Measurements from ENCODE around the gene SIN3B.

SIN3B gene

DNA sequence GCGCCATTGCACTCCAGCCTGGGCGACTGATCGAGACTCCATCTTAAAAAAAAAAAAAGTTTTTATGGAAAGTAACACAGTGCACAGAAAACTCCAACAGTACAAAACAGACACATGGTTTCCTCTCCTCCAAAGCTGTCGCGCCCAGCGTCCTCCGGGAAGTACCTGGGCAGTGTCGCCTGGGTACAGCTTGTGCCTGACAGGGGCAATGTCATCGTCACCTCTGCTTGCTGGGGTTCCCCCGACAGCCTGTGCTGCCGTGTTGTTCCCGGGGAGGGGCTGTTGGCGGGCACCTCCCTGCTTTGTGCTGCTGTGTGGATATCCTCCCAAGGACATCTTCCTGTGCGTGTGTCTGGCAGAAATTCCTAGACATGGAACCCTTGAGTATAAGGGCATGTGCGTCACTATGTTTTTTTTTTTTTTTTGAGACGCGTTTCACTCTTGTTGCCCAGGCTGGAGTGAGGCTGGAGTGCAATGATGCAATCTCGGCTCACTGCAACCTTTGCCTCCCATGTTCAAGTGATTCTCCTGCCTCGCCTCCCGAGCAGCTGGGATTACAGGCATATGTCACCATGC is 57.2 kb downstream of the SIN3B start:
- TF ChIP-seq ZBTB7A (IDR thresholded peaks at IDR 0.05; ENCODE audit: low read depth): no peak
- no peak for TF ChIP-seq RAD21 (IDR thresholded peaks at IDR 0.05; ENCODE audit: low read depth)
- no peak for TF ChIP-seq YY1 (IDR thresholded peaks at IDR 0.05; ENCODE audit: low read depth)
- TF ChIP-seq TAF1 (IDR thresholded peaks at IDR 0.05; ENCODE audit: low read depth): no peak
- no peak for TF ChIP-seq FOXM1 (IDR thresholded peaks at IDR 0.05; ENCODE audit: borderline replicate concordance, low read depth)
- TF ChIP-seq, protein P1, sequence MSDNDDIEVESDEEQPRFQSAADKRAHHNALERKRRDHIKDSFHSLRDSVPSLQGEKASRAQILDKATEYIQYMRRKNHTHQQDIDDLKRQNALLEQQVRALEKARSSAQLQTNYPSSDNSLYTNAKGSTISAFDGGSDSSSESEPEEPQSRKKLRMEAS (IDR thresholded peaks at IDR 0.05): no peak
- no peak for TF ChIP-seq EP300 (IDR thresholded peaks at IDR 0.05; ENCODE audit: borderline replicate concordance)
- TF ChIP-seq, protein P2, sequence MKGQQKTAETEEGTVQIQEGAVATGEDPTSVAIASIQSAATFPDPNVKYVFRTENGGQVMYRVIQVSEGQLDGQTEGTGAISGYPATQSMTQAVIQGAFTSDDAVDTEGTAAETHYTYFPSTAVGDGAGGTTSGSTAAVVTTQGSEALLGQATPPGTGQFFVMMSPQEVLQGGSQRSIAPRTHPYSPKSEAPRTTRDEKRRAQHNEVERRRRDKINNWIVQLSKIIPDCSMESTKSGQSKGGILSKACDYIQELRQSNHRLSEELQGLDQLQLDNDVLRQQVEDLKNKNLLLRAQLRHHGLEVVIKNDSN (IDR thresholded peaks at IDR 0.05): no peak
- TF ChIP-seq CREB1 (IDR thresholded peaks at IDR 0.05; ENCODE audit: low read depth): no peak
- no peak for TF ChIP-seq EGR1 (IDR thresholded peaks at IDR 0.05)
- no peak for TF ChIP-seq CEBPB (IDR thresholded peaks at IDR 0.05)
- TF ChIP-seq NFIC (IDR thresholded peaks at IDR 0.05): no peak
- TF ChIP-seq, protein P3, sequence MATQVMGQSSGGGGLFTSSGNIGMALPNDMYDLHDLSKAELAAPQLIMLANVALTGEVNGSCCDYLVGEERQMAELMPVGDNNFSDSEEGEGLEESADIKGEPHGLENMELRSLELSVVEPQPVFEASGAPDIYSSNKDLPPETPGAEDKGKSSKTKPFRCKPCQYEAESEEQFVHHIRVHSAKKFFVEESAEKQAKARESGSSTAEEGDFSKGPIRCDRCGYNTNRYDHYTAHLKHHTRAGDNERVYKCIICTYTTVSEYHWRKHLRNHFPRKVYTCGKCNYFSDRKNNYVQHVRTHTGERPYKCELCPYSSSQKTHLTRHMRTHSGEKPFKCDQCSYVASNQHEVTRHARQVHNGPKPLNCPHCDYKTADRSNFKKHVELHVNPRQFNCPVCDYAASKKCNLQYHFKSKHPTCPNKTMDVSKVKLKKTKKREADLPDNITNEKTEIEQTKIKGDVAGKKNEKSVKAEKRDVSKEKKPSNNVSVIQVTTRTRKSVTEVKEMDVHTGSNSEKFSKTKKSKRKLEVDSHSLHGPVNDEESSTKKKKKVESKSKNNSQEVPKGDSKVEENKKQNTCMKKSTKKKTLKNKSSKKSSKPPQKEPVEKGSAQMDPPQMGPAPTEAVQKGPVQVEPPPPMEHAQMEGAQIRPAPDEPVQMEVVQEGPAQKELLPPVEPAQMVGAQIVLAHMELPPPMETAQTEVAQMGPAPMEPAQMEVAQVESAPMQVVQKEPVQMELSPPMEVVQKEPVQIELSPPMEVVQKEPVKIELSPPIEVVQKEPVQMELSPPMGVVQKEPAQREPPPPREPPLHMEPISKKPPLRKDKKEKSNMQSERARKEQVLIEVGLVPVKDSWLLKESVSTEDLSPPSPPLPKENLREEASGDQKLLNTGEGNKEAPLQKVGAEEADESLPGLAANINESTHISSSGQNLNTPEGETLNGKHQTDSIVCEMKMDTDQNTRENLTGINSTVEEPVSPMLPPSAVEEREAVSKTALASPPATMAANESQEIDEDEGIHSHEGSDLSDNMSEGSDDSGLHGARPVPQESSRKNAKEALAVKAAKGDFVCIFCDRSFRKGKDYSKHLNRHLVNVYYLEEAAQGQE (IDR thresholded peaks at IDR 0.05; ENCODE audit: low read depth): no peak
- no peak for TF ChIP-seq TEAD4 (IDR thresholded peaks at IDR 0.05)
- no peak for TF ChIP-seq TCF12 (IDR thresholded peaks at IDR 0.05; ENCODE audit: low read depth)

DNA sequence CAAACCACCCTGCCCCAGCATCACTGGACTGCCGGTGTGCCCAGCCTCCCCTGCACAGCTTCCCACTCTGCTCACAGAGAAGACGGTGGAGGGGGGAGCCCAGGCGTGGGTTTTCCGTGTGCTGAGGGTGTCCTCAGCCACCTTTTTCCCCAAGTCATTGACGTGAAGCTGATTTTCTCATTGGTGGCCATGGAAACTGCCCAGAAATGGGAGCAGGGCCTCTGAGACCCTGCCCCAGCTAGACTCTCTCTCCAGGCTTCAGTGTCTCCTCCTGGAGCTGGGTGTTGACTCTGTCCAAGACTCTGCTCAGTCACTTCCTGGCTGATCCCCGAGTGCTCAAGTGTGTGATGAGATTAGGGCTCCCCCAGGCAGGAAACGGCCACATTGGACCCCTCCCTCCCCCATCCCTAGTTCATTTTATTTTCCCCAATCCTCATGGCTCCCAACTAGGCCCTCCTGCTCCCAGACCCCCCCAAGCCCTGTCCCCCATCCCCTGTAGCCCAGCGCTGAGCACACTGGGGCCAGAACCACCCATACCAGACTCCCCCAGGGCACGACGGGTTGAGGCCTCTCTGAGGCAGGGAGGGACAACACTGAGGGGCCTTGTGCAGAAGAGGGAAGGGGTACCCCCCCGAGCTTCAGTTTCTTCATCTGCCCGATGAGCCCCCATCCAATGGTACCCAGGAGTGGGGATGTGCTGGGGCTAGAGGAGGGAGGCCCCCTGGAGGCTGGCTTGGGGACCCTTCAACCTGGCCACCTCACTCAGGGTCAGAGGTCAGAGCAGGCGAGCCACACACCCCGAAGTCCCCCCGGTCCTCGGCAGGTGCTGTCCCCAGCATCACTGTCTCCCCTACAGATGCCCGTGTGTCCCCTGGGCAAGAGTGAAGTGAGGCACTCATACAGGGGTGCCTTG is 58.4 kb downstream of the SIN3B start:
- TF ChIP-seq CREB1 (IDR thresholded peaks at IDR 0.05; ENCODE audit: low read depth): no peak
- no peak for TF ChIP-seq YY1 (IDR thresholded peaks at IDR 0.05; ENCODE audit: low read depth)
- TF ChIP-seq NFIC (IDR thresholded peaks at IDR 0.05): no peak
- no peak for TF ChIP-seq TCF12 (IDR thresholded peaks at IDR 0.05; ENCODE audit: low read depth)
- TF ChIP-seq, protein P2 (IDR thresholded peaks at IDR 0.05): no peak
- TF ChIP-seq CEBPB (IDR thresholded peaks at IDR 0.05): no peak
- TF ChIP-seq TEAD4 (IDR thresholded peaks at IDR 0.05): no peak
- TF ChIP-seq TAF1 (IDR thresholded peaks at IDR 0.05; ENCODE audit: low read depth): no peak
- TF ChIP-seq RAD21 (IDR thresholded peaks at IDR 0.05; ENCODE audit: low read depth): no peak
- TF ChIP-seq, protein P3 (IDR thresholded peaks at IDR 0.05; ENCODE audit: low read depth): no peak
- no peak for TF ChIP-seq ZBTB7A (IDR thresholded peaks at IDR 0.05; ENCODE audit: low read depth)
- TF ChIP-seq FOXM1 (IDR thresholded peaks at IDR 0.05; ENCODE audit: borderline replicate concordance, low read depth): no peak

DNA sequence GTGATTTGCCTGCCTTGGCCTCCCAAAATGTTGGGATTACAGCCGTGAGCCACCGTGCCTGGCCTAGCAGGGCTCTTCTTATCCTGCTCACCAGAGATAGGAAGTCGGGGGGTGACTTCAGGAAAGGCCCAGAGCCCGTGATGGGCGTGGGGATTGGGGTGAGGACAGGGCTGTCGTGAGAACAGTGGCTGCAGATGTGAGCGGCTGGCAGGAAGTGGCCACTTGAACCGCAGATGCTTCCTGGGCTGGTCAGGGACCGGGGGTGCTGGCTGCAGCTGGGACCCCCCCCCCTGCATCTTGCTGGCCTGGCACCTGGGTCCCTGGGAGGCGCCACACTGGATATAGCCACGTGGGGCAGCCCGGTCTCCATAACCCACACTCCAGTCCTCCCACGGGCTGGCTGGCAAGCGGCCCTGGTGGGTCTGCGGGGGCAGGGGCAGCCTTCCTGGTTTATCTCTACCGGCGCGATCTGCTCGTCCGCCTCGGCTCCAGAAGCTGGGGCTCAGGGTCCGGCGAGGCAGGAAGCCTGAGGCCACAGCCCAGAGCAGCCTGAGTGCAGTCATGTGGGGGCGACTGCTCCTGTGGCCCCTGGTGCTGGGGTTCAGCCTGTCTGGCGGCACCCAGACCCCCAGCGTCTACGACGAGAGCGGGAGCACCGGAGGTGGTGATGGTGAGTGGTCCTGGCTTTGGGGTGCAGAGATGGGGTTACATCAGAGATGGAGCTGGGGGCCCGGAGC is 59.6 kb downstream of the SIN3B start, which contains the start of gene F2RL3:
TSS of gene F2RL3 (plus strand) at position 371 of the 737 bp plus-strand sequence. CDS start at position 562, 191 bp downstream.
- no peak for TF ChIP-seq EP300 (IDR thresholded peaks at IDR 0.05; ENCODE audit: borderline replicate concordance)
- TF ChIP-seq, protein P1 (IDR thresholded peaks at IDR 0.05): no peak
- no peak for TF ChIP-seq RAD21 (IDR thresholded peaks at IDR 0.05; ENCODE audit: low read depth)
- no peak for TF ChIP-seq TAF1 (IDR thresholded peaks at IDR 0.05; ENCODE audit: low read depth)
- TF ChIP-seq FOXM1 (IDR thresholded peaks at IDR 0.05; ENCODE audit: borderline replicate concordance, low read depth): no peak
- TF ChIP-seq, protein P2 (IDR thresholded peaks at IDR 0.05): no peak
- no peak for TF ChIP-seq CREB1 (IDR thresholded peaks at IDR 0.05; ENCODE audit: low read depth)
- no peak for TF ChIP-seq YY1 (IDR thresholded peaks at IDR 0.05; ENCODE audit: low read depth)

DNA sequence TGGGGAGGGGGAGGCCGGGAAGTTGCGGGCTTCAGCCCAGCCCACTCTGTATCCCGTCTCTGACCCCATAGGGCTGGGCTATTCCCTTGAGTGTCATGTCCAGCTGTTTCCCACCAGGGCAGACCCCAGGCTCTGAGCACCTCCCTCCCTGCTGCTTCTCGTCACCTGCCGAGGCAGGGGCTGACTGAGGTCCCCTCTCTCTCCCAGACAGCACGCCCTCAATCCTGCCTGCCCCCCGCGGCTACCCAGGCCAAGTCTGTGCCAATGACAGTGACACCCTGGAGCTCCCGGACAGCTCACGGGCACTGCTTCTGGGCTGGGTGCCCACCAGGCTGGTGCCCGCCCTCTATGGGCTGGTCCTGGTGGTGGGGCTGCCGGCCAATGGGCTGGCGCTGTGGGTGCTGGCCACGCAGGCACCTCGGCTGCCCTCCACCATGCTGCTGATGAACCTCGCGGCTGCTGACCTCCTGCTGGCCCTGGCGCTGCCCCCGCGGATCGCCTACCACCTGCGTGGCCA is 60.2 kb downstream of the SIN3B start:
- TF ChIP-seq NFIC (IDR thresholded peaks at IDR 0.05) (peak; percentile 79), CEBPB (IDR thresholded peaks at IDR 0.05) (no peak), YY1 (IDR thresholded peaks at IDR 0.05; ENCODE audit: low read depth) (no peak), FOXM1 (IDR thresholded peaks at IDR 0.05; ENCODE audit: borderline replicate concordance, low read depth) (no peak), ZBTB7A (IDR thresholded peaks at IDR 0.05; ENCODE audit: low read depth) (0 out of 2 replicates have a peak, but pooled peaks have one; percentile 72), EGR1 (IDR thresholded peaks at IDR 0.05) (no peak), TCF12 (IDR thresholded peaks at IDR 0.05; ENCODE audit: low read depth) (peak; percentile 70), EP300 (IDR thresholded peaks at IDR 0.05; ENCODE audit: borderline replicate concordance) (no peak), TEAD4 (IDR thresholded peaks at IDR 0.05) (no peak), CREB1 (IDR thresholded peaks at IDR 0.05; ENCODE audit: low read depth) (no peak), RAD21 (IDR thresholded peaks at IDR 0.05; ENCODE audit: low read depth) (no peak), TAF1 (IDR thresholded peaks at IDR 0.05; ENCODE audit: low read depth) (no peak)
- TF ChIP-seq, protein P1 (IDR thresholded peaks at IDR 0.05): no peak
- TF ChIP-seq, protein P3 (IDR thresholded peaks at IDR 0.05; ENCODE audit: low read depth): no peak
- TF ChIP-seq, protein P2 (IDR thresholded peaks at IDR 0.05): no peak

All from Ishikawa (cell line).